Upper lobe of right lung (tissue), 1 donor: Measurements from ENCODE around the gene CHEK2. TPM values are rescaled to one million over a fixed set of nuclear protein-coding genes. Genes with fewer than 3 reads are reported as not detected.

Experiments used
- ATAC-seq: fragments of 200-7000 bp; cut with Tn5 transposase; one replicate; pipeline ENCODE4 v1.9.1; 2020; ENCODE audit warnings: mild to moderate bottlenecking, moderate library complexity
- DNase-seq: peaks from one replicate; pipeline ENCODE4 v3.0.0-alpha.2; 2020
- H3K27ac ChIP-seq: fragments of 200-600 bp; one replicate; pipeline ENCODE4 v1.8.0; 2022
- H3K27me3 ChIP-seq: fragments of 200-600 bp; one replicate; pipeline ENCODE4 v1.8.0; 2022; ENCODE audit warnings: mild to moderate bottlenecking
- H3K36me3 ChIP-seq: fragments of 200-600 bp; one replicate; pipeline ENCODE4 v1.8.0; 2022
- H3K4me1 ChIP-seq: fragments of 200-600 bp; one replicate; pipeline ENCODE4 v1.8.0; 2022
- H3K4me3 ChIP-seq: fragments of 200-600 bp; one replicate; pipeline ENCODE4 v1.8.0; 2022; ENCODE audit warnings: mild to moderate bottlenecking
- H3K9me3 ChIP-seq: fragments of 200-600 bp; one replicate; pipeline ENCODE4 v1.8.0; 2022
- intact Hi-C: fragments of 100-400 bp; cut with DNase I; formaldehyde crosslinking; loops from one replicate; pipeline ENCODE4 v1.11.0; 2022
- total RNA-seq: library from RNA; stranded (reverse); fragmentation: NEBNext Ultra II Directional; extraction: Animal tissue kit (Norgen Biotek cat#: 25700); gene quantifications from one replicate; pipeline ENCODE4 v1.2.1, GENCODE V29; 2021
- TF ChIP-seq, protein P1 (sequence below): fragments of 200-600 bp; IDR thresholded peaks from one replicate; pipeline ENCODE4 v1.8.0; 2022; ENCODE audit warnings: antibody characterized with exemption
- donor health status: DM: no; HTN: yes; CAD: no; lungs with severe emphysema.

CHEK2 gene
- total RNA-seq, 1 donor from 2014 or later, result 9.2 TPM

DNA sequence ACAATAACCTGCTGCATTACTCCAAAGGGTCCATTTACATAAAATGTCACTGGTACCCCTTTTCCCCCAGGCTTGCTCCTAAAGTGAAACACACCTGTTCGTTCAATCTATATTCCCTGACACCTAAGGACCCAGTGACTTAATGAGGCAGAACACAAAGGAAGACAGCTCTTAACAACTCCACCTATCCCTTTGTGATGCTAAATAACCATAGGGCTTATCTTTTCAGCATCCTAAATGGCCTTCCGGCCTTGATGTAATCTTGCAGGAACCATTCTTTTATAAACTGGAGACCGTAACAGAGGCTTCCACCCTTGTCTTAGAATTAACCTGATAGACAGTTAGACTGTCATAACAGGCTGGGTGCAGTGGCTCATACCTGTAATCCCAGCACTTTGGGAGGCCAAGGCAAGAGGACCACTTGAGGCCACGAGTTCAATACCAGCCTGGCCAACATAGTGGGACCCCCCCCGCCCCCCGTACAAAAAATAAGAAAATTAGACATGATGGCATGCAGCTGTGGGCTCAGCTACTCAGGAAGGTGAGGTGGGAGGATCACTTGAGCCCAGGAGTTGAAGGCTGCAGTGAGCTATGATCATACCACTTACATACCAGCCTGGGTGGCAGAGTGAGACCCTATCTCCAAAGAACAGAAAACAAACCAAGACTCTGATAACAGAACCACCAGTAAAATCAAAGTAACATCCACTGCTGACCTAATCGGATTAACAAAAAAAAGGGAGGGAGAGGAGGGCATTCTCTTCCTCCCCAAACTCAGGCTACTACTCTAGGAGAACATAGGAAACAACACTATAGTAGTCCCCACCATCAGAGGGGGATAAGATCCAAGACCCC, 5.1 kb downstream of the CHEK2 start:
- TF ChIP-seq, protein P1, sequence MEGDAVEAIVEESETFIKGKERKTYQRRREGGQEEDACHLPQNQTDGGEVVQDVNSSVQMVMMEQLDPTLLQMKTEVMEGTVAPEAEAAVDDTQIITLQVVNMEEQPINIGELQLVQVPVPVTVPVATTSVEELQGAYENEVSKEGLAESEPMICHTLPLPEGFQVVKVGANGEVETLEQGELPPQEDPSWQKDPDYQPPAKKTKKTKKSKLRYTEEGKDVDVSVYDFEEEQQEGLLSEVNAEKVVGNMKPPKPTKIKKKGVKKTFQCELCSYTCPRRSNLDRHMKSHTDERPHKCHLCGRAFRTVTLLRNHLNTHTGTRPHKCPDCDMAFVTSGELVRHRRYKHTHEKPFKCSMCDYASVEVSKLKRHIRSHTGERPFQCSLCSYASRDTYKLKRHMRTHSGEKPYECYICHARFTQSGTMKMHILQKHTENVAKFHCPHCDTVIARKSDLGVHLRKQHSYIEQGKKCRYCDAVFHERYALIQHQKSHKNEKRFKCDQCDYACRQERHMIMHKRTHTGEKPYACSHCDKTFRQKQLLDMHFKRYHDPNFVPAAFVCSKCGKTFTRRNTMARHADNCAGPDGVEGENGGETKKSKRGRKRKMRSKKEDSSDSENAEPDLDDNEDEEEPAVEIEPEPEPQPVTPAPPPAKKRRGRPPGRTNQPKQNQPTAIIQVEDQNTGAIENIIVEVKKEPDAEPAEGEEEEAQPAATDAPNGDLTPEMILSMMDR, result no peak
- Histone ChIP-seq H3K9me3 (no peaks in the 10 kb centered on the region), H3K4me1 (peaks cover 5% of the 10 kb centered on the region), H3K27me3 (no peaks in the 10 kb centered on the region), H3K4me3 (no peak overlapping the region), H3K27ac (no peak overlapping the region), H3K36me3 (no peaks in the 10 kb centered on the region)
- intact Hi-C loops, result no loop called here
- DNase-seq (no peak), ATAC-seq (no peak)

DNA sequence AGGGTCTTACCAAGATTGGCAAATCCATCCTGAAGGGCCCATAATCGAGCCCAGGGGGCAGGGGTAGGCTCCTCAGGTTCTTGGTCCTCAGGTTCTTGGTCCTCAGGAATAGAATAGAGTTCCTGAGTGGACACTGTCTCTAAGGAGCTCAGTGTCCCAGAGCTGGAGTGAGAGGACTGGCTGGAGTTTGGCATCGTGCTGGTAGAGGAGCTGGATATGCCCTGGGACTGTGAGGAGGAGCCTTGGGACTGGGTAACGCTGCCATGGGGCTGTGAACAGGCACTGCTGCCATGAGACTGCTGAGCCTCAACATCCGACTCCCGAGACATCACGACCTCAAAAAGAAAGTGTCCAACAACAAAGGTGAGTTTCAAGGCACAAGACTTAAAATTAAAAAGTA, 7.2 kb downstream of the CHEK2 start:
- no peak overlapping the region for H3K27ac ChIP-seq
- no peaks in the 10 kb centered on the region for H3K36me3 ChIP-seq
- DNase-seq (no peak), ATAC-seq (peak; percentile 71)
- no peaks in the 10 kb centered on the region for H3K4me1 ChIP-seq
- H3K9me3 ChIP-seq, result no peaks in the 10 kb centered on the region
- no peak overlapping the region for H3K4me3 ChIP-seq
- H3K27me3 ChIP-seq, result no peaks in the 10 kb centered on the region
- intact Hi-C loops, result no loop called here
- TF ChIP-seq, protein P1, result no peak

- TF ChIP-seq, protein P1, result no peak
- H3K27me3 ChIP-seq, result no peaks in the 10 kb centered on the region
- no peak overlapping the region for H3K4me3 ChIP-seq
- ATAC-seq, result no peak
- intact Hi-C loops, result no loop called here
- no peaks in the 10 kb centered on the region for H3K9me3 ChIP-seq
- no peaks in the 10 kb centered on the region for H3K4me1 ChIP-seq
- H3K27ac ChIP-seq, result no peak overlapping the region
- no peak for DNase-seq
- no peaks in the 10 kb centered on the region for H3K36me3 ChIP-seq
Measured at GRCh38 chr22:28730179-28730578, 11.4 kb downstream of the CHEK2 start.

DNA sequence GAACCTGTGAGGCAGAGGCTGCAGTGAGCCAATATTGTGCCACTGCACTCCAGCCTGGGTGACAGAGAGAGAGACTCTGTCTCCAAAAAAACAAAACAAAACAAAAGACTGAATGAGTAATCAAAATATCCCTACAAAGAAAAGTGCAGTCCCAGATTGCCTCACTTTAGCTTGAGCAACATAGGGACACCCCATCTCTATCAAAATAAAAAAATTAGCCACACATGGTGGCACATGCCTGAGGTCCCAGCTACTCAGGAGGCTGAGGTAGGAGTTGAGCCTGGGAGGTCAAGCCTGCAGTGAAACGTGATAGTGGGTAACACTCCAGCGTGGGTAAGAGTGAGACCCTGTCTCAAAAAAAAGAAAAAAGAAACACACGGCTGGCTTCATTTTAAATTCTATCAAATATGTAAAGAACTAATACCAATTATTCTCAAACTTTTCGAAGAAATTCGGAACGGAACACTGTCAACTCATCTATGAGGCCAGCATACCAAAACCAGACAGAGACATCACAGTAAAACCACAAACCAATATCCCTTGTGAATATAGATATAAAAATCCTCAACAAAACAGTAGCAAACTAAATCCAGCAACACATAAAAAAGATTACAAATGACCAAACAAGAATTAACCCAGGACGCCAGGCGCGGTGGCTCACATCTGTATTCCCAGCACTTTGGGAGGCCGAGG, 12.9 kb downstream of the CHEK2 start:
- Histone ChIP-seq H3K9me3 (no peaks in the 10 kb centered on the region), H3K4me1 (no peaks in the 10 kb centered on the region), H3K27ac (no peak overlapping the region), H3K4me3 (no peak overlapping the region), H3K36me3 (no peaks in the 10 kb centered on the region), H3K27me3 (no peaks in the 10 kb centered on the region)
- no peak for ATAC-seq
- TF ChIP-seq, protein P1, result no peak
- intact Hi-C loops, result no loop called here
- DNase-seq, result no peak

- H3K36me3 ChIP-seq, result no peaks in the 10 kb centered on the region
- no peak overlapping the region for H3K27ac ChIP-seq
- TF ChIP-seq, protein P1, result no peak
- H3K9me3 ChIP-seq, result no peaks in the 10 kb centered on the region
- H3K4me3 ChIP-seq, result no peak overlapping the region
- no peaks in the 10 kb centered on the region for H3K4me1 ChIP-seq
- DNase-seq (no peak), ATAC-seq (no peak)
- intact Hi-C loops, result no loop called here
- H3K27me3 ChIP-seq, result no peaks in the 10 kb centered on the region
Measured at GRCh38 chr22:28728002-28728401, 13.6 kb downstream of the CHEK2 start.
